ENCODE results near the gene DLG5. TPM values are rescaled to one million over a fixed set of nuclear protein-coding genes. Genes with fewer than 3 reads are reported as not detected.

DLG5 gene
- total RNA-seq, 1 donor from 2014 or later: 58.4 TPM

DNA sequence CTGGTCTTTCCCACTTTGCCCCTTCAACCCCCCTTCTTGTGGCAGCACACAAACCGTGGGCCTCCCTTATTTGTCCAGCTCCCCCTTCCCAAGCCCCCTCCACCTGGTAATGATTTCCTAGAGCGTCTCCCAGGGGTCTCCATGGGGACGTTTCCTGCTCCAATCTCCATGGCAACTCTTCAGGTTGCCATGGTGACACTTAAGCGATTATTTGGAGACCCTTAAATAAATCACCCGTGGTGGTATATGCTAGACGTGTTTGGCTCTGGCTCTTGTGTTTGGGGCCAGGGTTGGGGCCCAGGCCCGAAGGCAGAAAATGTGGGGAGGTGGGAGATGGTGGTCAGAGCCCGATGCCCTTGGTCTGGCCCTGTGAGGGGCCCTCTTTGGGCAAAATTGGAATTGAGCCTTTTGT, 41.1 kb upstream of the DLG5 start:
- no peaks in the 10 kb centered on the region for H4K20me1 ChIP-seq (ENCODE audit: insufficient read depth, low read length)
- peaks cover 9% of the 10 kb centered on the region for H3K9me3 Mint-ChIP-seq (ENCODE audit: unreplicated experiment)
- DNase-seq (ENCODE audit: low read depth): no peak
- peaks cover 6% of the 10 kb centered on the region for H3K9me3 ChIP-seq (ENCODE audit: insufficient read depth, low read depth, low read length)
- H3K27me3 ChIP-seq (ENCODE audit: insufficient read depth, low read length): no peaks in the 10 kb centered on the region
- H3K4me3 Mint-ChIP-seq (ENCODE audit: unreplicated experiment): no peak overlapping the region
- no peak overlapping the region for H2AFZ ChIP-seq (ENCODE audit: low read depth, low read length)
- peaks cover 15% of the 10 kb centered on the region for H3K4me1 Mint-ChIP-seq (ENCODE audit: low read depth, unreplicated experiment)
- H3K36me3 Mint-ChIP-seq (ENCODE audit: low read depth, unreplicated experiment): peaks cover 3% of the 10 kb centered on the region
- H3K9ac ChIP-seq (ENCODE audit: low read length): no peak overlapping the region
- FAIRE-seq: no peak
- H3K79me2 ChIP-seq (ENCODE audit: insufficient read depth, low read length): no peaks in the 10 kb centered on the region
- no peak for TF ChIP-seq EZH2 (IDR thresholded peaks at IDR 0.05; ENCODE audit: insufficient read depth, low read length)
- TF ChIP-seq, protein P1, sequence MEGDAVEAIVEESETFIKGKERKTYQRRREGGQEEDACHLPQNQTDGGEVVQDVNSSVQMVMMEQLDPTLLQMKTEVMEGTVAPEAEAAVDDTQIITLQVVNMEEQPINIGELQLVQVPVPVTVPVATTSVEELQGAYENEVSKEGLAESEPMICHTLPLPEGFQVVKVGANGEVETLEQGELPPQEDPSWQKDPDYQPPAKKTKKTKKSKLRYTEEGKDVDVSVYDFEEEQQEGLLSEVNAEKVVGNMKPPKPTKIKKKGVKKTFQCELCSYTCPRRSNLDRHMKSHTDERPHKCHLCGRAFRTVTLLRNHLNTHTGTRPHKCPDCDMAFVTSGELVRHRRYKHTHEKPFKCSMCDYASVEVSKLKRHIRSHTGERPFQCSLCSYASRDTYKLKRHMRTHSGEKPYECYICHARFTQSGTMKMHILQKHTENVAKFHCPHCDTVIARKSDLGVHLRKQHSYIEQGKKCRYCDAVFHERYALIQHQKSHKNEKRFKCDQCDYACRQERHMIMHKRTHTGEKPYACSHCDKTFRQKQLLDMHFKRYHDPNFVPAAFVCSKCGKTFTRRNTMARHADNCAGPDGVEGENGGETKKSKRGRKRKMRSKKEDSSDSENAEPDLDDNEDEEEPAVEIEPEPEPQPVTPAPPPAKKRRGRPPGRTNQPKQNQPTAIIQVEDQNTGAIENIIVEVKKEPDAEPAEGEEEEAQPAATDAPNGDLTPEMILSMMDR (IDR thresholded peaks at IDR 0.05; ENCODE audit: insufficient read depth, low read depth, low read length): no peak
- no peak overlapping the region for H3K27ac Mint-ChIP-seq (ENCODE audit: unreplicated experiment)
- H3K4me1 ChIP-seq (ENCODE audit: insufficient read depth, low read length): peaks cover 19% of the 10 kb centered on the region
- no peak overlapping the region for H3K4me3 ChIP-seq (ENCODE audit: insufficient read depth, low read depth, low read length)
- H3K36me3 ChIP-seq (ENCODE audit: insufficient read depth, low read length): no peaks in the 10 kb centered on the region
- no peaks in the 10 kb centered on the region for H3K27me3 Mint-ChIP-seq (ENCODE audit: low read depth, unreplicated experiment)
- H3K4me2 ChIP-seq (ENCODE audit: low read length): no peak overlapping the region
- H3K27ac ChIP-seq (ENCODE audit: low read depth, low read length): no peak overlapping the region

DNA sequence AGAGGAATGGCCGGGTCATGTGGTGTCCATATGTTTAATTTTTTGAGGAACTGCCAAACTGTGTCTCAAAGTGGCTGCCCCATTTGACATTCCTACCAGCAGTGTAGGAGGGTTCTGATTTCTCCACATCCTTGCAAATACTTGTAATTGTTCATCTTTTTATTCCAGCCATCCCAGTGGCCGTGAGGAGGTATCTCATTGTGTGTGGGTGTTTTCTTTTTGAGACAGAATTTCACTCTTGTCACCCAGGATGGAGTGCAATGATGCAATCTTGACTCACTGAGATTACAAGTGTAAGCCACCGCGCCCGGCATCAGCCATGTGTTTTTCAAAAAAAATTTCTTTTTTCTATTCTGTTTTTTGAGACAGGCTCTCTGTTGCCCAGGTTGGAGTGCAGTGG, 38.7 kb upstream of the DLG5 start:
- no peak overlapping the region for H3K9ac ChIP-seq (ENCODE audit: low read length)
- H4K20me1 ChIP-seq (ENCODE audit: insufficient read depth, low read length): no peaks in the 10 kb centered on the region
- H3K9me3 Mint-ChIP-seq (ENCODE audit: unreplicated experiment): peaks cover 11% of the 10 kb centered on the region
- no peaks in the 10 kb centered on the region for H3K27me3 Mint-ChIP-seq (ENCODE audit: low read depth, unreplicated experiment)
- peaks cover 5% of the 10 kb centered on the region for H3K4me1 Mint-ChIP-seq (ENCODE audit: low read depth, unreplicated experiment)
- FAIRE-seq (no peak), DNase-seq (ENCODE audit: low read depth) (peak; percentile 87)
- H3K4me2 ChIP-seq (ENCODE audit: low read length): peak overlapping the region; percentile 15
- H3K9me3 ChIP-seq (ENCODE audit: insufficient read depth, low read depth, low read length): peaks cover 6% of the 10 kb centered on the region
- H3K27ac Mint-ChIP-seq (ENCODE audit: unreplicated experiment): peak overlapping the region; percentile 43
- no peak overlapping the region for H2AFZ ChIP-seq (ENCODE audit: low read depth, low read length)
- no peak overlapping the region for H3K4me3 Mint-ChIP-seq (ENCODE audit: unreplicated experiment)
- H3K4me1 ChIP-seq (ENCODE audit: insufficient read depth, low read length): peaks cover 7% of the 10 kb centered on the region
- TF ChIP-seq EZH2 (IDR thresholded peaks at IDR 0.05; ENCODE audit: insufficient read depth, low read length): no peak
- TF ChIP-seq, protein P1 (IDR thresholded peaks at IDR 0.05; ENCODE audit: insufficient read depth, low read depth, low read length): peak; percentile 6
- peaks cover 5% of the 10 kb centered on the region for H3K36me3 Mint-ChIP-seq (ENCODE audit: low read depth, unreplicated experiment)
- H3K27me3 ChIP-seq (ENCODE audit: insufficient read depth, low read length): no peaks in the 10 kb centered on the region
- H3K36me3 ChIP-seq (ENCODE audit: insufficient read depth, low read length): no peaks in the 10 kb centered on the region
- H3K27ac ChIP-seq (ENCODE audit: low read depth, low read length): peak overlapping the region; percentile 46
- H3K79me2 ChIP-seq (ENCODE audit: insufficient read depth, low read length): no peaks in the 10 kb centered on the region
- H3K4me3 ChIP-seq (ENCODE audit: insufficient read depth, low read depth, low read length): no peak overlapping the region

DNA sequence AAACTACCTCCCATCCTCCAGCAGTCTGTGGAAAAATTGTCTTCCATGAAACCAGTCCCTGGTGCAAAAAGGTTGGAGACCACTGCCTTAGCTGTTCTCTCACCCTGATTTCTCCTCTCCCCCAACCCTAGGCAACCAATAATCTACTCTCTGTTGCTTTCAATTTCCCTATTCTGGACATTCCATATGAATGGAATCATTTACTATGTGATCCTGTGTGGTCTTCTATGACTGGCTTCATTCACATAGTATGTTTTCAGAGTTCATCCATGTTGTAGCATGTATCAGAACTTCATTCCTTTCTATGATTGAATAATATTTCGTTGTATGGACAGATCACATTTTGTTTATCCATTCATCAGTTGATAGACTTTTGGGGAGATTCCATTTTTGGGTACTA, 38.3 kb upstream of the DLG5 start:
- FAIRE-seq: no peak
- H2AFZ ChIP-seq (ENCODE audit: low read depth, low read length): no peak overlapping the region
- no peaks in the 10 kb centered on the region for H4K20me1 ChIP-seq (ENCODE audit: insufficient read depth, low read length)
- Mint-ChIP-seq H3K4me1 (ENCODE audit: low read depth, unreplicated experiment) (peaks cover 5% of the 10 kb centered on the region), H3K4me3 (ENCODE audit: unreplicated experiment) (no peak overlapping the region), H3K9me3 (ENCODE audit: unreplicated experiment) (peaks cover 11% of the 10 kb centered on the region), H3K36me3 (ENCODE audit: low read depth, unreplicated experiment) (peaks cover 5% of the 10 kb centered on the region), H3K27ac (ENCODE audit: unreplicated experiment) (peak overlapping the region; percentile 43), H3K27me3 (ENCODE audit: low read depth, unreplicated experiment) (no peaks in the 10 kb centered on the region)
- no peaks in the 10 kb centered on the region for H3K27me3 ChIP-seq (ENCODE audit: insufficient read depth, low read length)
- H3K4me3 ChIP-seq (ENCODE audit: insufficient read depth, low read depth, low read length): no peak overlapping the region
- H3K27ac ChIP-seq (ENCODE audit: low read depth, low read length): peak overlapping the region; percentile 46
- no peaks in the 10 kb centered on the region for H3K36me3 ChIP-seq (ENCODE audit: insufficient read depth, low read length)
- H3K4me1 ChIP-seq (ENCODE audit: insufficient read depth, low read length): peaks cover 7% of the 10 kb centered on the region
- peak; percentile 24 for DNase-seq (ENCODE audit: low read depth)
- H3K9me3 ChIP-seq (ENCODE audit: insufficient read depth, low read depth, low read length): peaks cover 6% of the 10 kb centered on the region
- peak overlapping the region; percentile 15 for H3K4me2 ChIP-seq (ENCODE audit: low read length)
- no peak overlapping the region for H3K9ac ChIP-seq (ENCODE audit: low read length)
- no peaks in the 10 kb centered on the region for H3K79me2 ChIP-seq (ENCODE audit: insufficient read depth, low read length)
- TF ChIP-seq, protein P1 (IDR thresholded peaks at IDR 0.05; ENCODE audit: insufficient read depth, low read depth, low read length): no peak
- no peak for TF ChIP-seq EZH2 (IDR thresholded peaks at IDR 0.05; ENCODE audit: insufficient read depth, low read length)

Measured in astrocyte (in vitro differentiated cells and primary cell).